GM12878 (cell line): ENCODE measurements around the gene WNT16.

Experiments used
- CREB1 ChIP-seq: IDR thresholded peaks from 2 replicates; pipeline ENCODE4 v1.6.1; 2012; ENCODE audit warnings: low read depth, mild to moderate bottlenecking, inconsistent platforms
- FOS ChIP-seq: IDR thresholded peaks from 3 replicates; pipeline ENCODE4 v1.6.1; 2011; ENCODE audit warnings: borderline replicate concordance; ENCODE audit not compliant: insufficient read length; ENCODE audit errors: extremely low read depth
- SRF ChIP-seq, 2 experiments: IDR thresholded peaks; 2 replicates each; pipeline ENCODE4 v1.6.1; 2011; ENCODE audit warnings: low read depth in 2 of 2, low read length in 2 of 2, mild to moderate bottlenecking in 1 of 2, moderate library complexity in 1 of 2
- TAF1 ChIP-seq: IDR thresholded peaks from 2 replicates; pipeline ENCODE4 v1.6.1; 2011; ENCODE audit warnings: mild to moderate bottlenecking, low read depth, low read length, borderline replicate concordance
- TF ChIP-seq, protein P1 (sequence below), 3 experiments: IDR thresholded peaks in 2 of 3; conservative IDR thresholded peaks in 1 of 3; 2 replicates each; pipeline ENCODE4 v1.5.1; 2011; ENCODE audit warnings: low read depth in 3 of 3, low read length in 3 of 3, mild to moderate bottlenecking in 3 of 3, control low read depth in 2 of 3, moderate library complexity in 2 of 3, inconsistent platforms in 1 of 3, mixed read lengths in 1 of 3; ENCODE audit not compliant: control insufficient read depth in 2 of 3, insufficient read depth in 1 of 3; ENCODE audit errors: extremely low read depth in 1 of 3

DNA sequence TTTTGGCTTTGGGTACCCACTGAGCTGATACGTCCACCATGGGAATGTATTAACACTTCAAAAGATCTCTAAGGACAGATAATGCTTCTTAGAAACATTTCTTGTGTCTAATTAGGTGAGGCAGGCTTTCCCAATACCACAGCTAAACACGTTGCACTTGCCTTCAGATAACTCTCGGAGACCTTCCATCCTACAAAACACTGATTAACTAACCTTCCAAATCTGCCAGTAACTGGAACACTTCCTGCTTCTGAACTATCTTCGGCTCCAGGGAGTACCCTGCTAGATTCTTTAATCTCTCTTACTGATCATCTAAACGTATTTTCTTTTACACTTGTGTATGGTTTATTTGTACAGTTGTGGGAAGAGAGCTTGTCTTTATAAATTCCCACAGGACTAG, 1.1 kb upstream of the WNT16 start:
- TF ChIP-seq, protein P1, sequence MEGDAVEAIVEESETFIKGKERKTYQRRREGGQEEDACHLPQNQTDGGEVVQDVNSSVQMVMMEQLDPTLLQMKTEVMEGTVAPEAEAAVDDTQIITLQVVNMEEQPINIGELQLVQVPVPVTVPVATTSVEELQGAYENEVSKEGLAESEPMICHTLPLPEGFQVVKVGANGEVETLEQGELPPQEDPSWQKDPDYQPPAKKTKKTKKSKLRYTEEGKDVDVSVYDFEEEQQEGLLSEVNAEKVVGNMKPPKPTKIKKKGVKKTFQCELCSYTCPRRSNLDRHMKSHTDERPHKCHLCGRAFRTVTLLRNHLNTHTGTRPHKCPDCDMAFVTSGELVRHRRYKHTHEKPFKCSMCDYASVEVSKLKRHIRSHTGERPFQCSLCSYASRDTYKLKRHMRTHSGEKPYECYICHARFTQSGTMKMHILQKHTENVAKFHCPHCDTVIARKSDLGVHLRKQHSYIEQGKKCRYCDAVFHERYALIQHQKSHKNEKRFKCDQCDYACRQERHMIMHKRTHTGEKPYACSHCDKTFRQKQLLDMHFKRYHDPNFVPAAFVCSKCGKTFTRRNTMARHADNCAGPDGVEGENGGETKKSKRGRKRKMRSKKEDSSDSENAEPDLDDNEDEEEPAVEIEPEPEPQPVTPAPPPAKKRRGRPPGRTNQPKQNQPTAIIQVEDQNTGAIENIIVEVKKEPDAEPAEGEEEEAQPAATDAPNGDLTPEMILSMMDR (IDR thresholded peaks at IDR 0.05 in 2 of 3, conservative IDR thresholded peaks at IDR 0.05 in 1 of 3; ENCODE audit: control insufficient read depth in 2 of 3, extremely low read depth in 1 of 3, insufficient read depth in 1 of 3, low read depth in 3 of 3, low read length in 3 of 3) = no peak
- no peak for TF ChIP-seq SRF (IDR thresholded peaks at IDR 0.05; ENCODE audit: low read depth in 2 of 2, low read length in 2 of 2)
- TF ChIP-seq TAF1 = no peak
- no peak for TF ChIP-seq CREB1
- TF ChIP-seq FOS = no peak
